ENCODE measurements around the gene PLA2G12B.

DNA sequence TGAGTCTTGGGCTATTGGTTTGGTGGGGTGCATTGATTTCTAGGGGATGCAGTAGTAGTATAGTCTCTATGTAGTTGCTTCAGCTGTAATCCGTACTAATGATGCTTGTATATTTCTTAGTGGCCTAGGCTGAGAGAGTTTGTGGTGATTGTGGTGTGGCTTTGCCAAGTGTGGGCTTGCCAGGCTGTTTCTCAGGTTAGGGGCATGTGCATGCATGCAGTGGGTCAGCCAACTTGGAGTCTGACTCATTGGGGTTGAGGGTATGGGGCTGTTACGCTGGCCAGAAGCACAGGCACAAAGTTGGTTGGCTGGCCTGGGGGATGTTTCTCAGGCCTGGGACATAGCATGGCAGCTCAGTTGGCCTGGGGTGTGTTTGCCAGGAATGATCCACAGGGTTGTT, 25.7 kb upstream of the PLA2G12B start:
- TF ChIP-seq, protein P1, sequence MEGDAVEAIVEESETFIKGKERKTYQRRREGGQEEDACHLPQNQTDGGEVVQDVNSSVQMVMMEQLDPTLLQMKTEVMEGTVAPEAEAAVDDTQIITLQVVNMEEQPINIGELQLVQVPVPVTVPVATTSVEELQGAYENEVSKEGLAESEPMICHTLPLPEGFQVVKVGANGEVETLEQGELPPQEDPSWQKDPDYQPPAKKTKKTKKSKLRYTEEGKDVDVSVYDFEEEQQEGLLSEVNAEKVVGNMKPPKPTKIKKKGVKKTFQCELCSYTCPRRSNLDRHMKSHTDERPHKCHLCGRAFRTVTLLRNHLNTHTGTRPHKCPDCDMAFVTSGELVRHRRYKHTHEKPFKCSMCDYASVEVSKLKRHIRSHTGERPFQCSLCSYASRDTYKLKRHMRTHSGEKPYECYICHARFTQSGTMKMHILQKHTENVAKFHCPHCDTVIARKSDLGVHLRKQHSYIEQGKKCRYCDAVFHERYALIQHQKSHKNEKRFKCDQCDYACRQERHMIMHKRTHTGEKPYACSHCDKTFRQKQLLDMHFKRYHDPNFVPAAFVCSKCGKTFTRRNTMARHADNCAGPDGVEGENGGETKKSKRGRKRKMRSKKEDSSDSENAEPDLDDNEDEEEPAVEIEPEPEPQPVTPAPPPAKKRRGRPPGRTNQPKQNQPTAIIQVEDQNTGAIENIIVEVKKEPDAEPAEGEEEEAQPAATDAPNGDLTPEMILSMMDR (IDR thresholded peaks at IDR 0.05) = no peak
- TF ChIP-seq HDAC2 (IDR thresholded peaks at IDR 0.05) (no peak), POLR2A (IDR thresholded peaks at IDR 0.05; ENCODE audit: low read length) (no peak)
- TF ChIP-seq, protein P2, sequence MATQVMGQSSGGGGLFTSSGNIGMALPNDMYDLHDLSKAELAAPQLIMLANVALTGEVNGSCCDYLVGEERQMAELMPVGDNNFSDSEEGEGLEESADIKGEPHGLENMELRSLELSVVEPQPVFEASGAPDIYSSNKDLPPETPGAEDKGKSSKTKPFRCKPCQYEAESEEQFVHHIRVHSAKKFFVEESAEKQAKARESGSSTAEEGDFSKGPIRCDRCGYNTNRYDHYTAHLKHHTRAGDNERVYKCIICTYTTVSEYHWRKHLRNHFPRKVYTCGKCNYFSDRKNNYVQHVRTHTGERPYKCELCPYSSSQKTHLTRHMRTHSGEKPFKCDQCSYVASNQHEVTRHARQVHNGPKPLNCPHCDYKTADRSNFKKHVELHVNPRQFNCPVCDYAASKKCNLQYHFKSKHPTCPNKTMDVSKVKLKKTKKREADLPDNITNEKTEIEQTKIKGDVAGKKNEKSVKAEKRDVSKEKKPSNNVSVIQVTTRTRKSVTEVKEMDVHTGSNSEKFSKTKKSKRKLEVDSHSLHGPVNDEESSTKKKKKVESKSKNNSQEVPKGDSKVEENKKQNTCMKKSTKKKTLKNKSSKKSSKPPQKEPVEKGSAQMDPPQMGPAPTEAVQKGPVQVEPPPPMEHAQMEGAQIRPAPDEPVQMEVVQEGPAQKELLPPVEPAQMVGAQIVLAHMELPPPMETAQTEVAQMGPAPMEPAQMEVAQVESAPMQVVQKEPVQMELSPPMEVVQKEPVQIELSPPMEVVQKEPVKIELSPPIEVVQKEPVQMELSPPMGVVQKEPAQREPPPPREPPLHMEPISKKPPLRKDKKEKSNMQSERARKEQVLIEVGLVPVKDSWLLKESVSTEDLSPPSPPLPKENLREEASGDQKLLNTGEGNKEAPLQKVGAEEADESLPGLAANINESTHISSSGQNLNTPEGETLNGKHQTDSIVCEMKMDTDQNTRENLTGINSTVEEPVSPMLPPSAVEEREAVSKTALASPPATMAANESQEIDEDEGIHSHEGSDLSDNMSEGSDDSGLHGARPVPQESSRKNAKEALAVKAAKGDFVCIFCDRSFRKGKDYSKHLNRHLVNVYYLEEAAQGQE (IDR thresholded peaks at IDR 0.05) = no peak
- TF ChIP-seq, protein P3, sequence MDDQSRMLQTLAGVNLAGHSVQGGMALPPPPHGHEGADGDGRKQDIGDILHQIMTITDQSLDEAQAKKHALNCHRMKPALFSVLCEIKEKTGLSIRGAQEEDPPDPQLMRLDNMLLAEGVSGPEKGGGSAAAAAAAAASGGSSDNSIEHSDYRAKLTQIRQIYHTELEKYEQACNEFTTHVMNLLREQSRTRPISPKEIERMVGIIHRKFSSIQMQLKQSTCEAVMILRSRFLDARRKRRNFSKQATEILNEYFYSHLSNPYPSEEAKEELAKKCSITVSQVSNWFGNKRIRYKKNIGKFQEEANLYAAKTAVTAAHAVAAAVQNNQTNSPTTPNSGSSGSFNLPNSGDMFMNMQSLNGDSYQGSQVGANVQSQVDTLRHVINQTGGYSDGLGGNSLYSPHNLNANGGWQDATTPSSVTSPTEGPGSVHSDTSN (IDR thresholded peaks at IDR 0.05) = no peak
- TF ChIP-seq, protein P4, sequence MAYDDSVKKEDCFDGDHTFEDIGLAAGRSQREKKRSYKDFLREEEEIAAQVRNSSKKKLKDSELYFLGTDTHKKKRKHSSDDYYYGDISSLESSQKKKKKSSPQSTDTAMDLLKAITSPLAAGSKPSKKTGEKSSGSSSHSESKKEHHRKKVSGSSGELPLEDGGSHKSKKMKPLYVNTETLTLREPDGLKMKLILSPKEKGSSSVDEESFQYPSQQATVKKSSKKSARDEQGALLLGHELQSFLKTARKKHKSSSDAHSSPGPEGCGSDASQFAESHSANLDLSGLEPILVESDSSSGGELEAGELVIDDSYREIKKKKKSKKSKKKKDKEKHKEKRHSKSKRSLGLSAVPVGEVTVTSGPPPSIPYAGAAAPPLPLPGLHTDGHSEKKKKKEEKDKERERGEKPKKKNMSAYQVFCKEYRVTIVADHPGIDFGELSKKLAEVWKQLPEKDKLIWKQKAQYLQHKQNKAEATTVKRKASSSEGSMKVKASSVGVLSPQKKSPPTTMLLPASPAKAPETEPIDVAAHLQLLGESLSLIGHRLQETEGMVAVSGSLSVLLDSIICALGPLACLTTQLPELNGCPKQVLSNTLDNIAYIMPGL (CRISPR knock-in tag; IDR thresholded peaks at IDR 0.05; ENCODE audit: borderline replicate concordance) = no peak

All from A549 (cell line).